Astrocyte of the hippocampus (primary cell): ENCODE data around the gene EIF4E2.

Source experiments
- DNase-seq: peaks from one replicate; pipeline ENCODE4 v3.0.0; 2011; ENCODE audit warnings: low read depth, low spot score

The EIF4E2 gene

GRCh38 chr2:232598293-232598692, 47.8 kb downstream of the EIF4E2 start:
- no peak for DNase-seq

GRCh38 chr2:232600053-232600773, 49.7 kb downstream of the EIF4E2 start:
- no peak for DNase-seq

GRCh38 chr2:232603283-232603682, 52.8 kb downstream of the EIF4E2 start:
- DNase-seq = no peak

GRCh38 chr2:232604535-232604934, 54.0 kb downstream of the EIF4E2 start:
- DNase-seq = no peak

GRCh38 chr2:232607011-232607410, 56.5 kb downstream of the EIF4E2 start:
- no peak for DNase-seq

GRCh38 chr2:232609607-232610006, 59.1 kb downstream of the EIF4E2 start:
- no peak for DNase-seq

- no peak for DNase-seq
Observed at GRCh38 chr2:232610081-232610480, 59.6 kb downstream of the EIF4E2 start.

GRCh38 chr2:232611061-232611460, 60.6 kb downstream of the EIF4E2 start:
- no peak for DNase-seq

- DNase-seq = peak; percentile 80
Observed at GRCh38 chr2:232611559-232612218, 61.2 kb downstream of the EIF4E2 start.

- DNase-seq = no peak
Observed at GRCh38 chr2:232613538-232614134, 63.1 kb downstream of the EIF4E2 start.

- DNase-seq = no peak
Observed at GRCh38 chr2:232615339-232615738, 64.8 kb downstream of the EIF4E2 start.
